Activated CD4-positive, alpha-beta T cell treated with anti-CD3 and anti-CD28 coated beads, Interleukin-2, amount 50 U/mL, for 16 hours (primary cell): Measurements from ENCODE around the gene FAM174C.

Experiments
- DNase-seq: peaks from one replicate; pipeline ENCODE4 v3.0.0-alpha.2; 2020

The FAM174C gene

DNA sequence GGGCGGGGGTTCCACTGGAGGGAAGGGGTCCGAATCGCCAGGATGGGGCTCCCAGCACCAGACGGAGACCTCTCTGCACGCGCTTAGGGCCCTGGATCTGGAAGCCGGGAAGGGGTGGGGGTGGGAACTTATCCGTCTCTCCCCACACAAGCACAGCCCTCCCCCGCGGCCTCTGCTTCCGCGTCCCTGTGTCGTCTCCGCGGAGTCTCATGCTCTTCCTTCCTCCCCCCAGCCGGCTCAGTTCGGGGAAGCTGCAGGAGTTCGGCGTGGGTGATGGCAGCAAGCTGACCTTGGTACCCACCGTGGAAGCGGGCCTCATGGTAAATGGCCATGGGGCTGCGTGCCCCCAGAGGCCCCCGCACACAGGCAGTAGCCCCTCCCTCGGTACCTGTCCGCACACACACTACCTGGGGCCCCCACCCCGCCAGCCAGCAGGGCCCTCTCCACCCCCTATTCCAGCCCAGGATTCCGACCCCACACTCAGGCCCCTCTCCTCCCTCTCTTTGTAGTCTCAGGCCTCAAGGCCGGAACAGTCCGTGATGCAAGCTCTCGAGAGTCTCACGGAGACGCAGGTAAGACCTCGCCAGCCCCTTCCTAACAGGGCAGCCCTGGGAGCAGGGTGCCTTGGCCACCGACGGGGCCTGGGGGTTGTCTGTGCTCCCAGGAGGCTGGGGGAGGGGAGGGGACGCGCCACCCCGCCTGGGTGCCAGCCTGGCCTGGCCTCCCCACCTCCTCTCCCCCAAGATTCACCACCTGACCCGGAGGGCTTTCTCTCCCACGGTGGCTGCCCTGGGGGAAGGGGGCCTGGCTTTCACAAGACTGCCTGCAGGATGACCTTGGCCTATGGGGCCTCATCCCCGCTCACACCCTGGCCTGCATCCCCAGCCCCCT, 23.8 kb upstream of the FAM174C start:
- peak; percentile 74 for DNase-seq

DNA sequence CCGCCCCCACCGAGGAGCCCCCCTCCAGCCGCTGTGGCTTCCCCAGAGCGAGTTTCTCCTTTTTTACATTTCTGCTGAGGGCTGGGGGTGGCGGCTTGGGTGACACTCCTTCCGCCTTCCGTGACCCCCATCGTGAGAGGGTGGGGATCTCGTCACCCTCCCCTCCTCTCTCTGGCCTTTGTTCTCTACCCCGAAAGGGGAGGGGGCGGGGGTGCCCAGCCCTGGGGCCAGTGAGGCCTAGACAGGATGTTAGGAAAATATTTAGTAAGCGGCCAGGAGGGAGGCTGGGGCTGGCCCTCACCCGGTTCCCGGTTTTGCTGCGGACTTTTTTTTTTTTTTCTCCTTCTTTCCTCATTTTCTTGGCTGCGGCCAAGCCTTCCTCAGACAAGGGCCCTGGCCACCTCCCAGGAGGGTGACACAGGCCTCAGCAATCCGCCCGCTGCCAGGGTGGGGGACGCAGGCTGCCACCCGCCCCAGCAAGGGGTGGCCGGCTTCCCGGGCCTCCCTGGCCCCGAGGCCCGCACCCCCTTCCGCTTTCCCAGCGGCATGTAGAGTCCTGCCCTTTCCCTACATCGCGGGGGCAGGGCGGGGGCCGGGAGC, 23.0 kb upstream of the FAM174C start:
- DNase-seq, result peak; percentile 71

DNA sequence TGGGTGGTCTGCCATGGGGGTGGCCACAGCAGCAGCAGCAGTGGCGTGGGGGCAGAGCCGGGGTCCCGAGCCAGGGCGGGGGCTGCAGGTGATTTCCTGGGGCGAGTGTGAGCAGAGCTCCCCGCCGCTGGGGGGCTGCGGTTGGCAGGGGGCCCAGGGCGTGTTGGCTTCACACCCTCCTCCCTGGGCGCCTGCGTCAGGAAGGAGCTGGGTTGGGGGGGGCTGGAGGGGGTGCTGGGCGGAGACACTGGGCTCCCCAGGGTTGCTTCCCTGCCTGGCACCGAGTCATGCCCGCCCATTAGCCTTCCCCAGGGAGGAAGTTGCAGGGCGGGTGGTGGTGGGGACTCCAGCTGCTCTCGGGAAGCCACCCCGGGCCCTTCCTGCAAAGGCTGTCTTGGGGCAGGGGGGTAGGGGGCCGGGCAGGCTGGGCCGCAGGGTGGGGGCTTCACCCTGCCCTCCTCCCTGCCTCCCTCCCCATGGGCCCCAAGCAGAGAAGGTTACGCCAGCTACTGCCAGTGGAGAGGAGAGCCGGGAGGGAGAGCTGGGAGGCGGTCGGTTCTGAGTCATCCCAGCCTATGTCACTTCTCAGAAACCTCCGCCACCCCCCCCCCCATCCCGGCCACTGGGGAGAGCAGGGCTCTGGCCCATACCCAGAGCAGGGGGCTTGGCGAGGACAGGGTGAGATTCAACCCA, 22.4 kb upstream of the FAM174C start:
- DNase-seq, result peak; percentile 87

DNA sequence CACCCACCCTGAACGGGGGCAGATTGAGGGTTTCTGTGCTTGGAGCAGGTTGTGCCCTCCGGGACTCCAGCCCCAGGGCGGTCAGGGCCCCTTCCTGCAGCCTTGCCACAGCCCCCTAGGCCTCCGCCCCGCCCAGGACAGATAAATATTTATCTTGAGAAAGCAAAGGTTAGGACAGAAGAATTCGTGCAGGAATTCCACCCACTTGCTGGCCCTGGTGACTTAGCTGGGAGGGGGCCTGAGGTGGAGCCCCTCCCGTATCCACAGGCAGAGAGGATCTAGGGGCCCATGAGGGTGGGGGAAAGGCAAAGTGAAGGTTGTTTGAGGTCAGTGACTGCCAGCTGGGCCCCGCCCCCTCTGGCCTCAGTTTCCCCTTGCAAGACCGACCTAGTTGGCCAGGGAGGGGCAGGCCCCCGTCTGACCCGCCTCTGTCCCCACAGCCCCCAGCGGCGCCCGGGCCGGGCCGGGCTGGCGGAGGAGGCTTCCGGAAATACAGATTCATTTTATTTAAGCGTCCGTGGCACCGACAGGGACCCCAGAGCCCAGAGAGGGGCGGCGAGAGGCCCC, 21.7 kb upstream of the FAM174C start:
- no peak for DNase-seq

DNA sequence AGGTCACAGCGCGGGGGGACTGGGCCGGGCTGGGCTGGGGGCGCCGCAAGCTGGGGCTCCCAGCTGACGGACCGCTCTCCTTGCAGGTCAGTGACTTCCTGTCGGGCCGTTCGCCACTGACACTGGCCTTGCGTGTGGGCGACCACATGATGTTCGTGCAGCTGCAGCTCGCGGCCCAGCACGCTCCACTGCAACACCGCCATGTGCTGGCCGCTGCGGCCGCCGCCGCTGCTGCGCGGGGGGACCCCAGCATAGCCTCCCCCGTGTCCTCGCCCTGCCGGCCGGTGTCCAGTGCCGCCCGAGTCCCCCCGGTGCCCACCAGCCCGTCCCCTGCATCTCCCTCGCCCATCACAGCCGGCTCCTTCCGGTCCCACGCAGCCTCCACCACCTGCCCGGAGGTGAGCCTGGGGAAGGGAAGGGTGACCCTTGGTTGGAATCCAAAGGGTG, 21.2 kb upstream of the FAM174C start:
- no peak for DNase-seq

DNA sequence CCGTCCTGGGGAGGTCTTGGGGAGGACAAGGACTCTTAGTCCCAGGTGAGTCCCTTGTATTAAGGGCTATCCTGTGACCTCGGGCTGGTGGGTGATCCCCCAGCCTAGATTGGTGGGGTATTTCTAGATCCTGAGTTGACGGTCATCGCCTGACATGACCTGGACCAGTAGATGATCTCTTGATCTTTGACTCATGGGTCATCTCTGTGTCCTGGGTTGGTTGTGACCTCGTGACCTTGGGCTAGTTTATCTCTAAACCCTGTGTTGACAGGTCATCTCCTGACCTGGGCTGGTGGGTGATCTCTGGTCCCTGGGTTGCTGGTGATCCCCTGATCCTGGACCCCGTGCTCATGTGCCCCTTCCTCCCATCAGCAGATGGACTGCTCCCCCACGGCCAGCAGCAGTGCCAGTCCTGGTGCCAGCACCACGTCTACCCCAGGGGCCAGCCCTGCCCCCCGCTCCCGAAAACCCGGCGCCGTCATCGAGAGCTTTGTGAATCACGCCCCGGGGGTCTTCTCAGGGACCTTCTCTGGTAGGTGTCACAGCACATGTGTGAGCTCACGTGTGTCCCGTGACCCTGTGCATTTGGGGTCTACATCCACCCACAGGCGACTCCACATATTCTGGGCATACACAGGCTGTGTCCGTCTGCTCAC, 20.7 kb upstream of the FAM174C start:
- no peak for DNase-seq

DNA sequence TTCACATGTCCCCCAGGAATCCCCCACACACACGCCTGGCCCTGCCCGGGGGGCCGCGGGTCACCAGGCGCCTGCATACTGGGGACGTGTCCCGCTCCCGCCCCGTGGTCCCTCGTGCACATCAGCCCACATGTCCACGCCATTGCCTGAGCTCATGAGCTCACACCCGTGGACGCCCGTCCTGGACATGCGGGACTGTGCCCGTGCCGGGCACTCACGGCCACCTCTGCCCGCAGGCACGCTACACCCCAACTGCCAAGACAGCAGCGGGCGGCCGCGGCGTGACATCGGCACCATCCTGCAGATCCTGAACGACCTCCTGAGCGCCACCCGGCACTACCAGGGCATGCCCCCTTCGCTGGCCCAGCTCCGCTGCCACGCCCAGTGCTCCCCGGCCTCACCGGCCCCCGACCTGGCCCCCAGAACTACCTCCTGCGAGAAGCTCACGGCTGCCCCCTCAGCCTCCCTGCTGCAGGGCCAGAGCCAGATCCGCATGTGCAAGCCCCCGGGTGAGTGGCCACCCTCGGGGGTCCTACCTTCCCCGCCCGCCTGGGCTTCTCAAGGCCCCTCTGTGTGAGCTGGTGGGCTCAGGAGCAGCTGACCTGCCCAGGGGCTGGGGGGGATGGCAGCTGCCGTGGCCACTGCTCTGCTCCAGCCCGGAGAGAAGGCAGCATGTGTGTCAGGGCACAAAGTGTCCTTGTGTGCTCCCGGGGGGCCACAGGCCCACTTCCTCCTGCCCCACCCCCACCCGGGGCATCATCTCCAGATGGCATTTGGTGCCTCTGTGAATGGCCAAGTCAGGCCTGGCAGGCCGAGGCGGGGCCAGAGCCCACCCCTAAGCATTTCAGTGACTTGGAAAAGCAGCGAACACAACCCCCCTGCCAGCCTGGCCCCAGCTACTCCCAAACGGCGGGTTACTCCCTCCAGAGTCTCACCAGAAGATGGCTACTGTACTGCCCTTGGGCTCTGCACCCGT, 19.9 kb upstream of the FAM174C start:
- DNase-seq, result no peak

DNA sequence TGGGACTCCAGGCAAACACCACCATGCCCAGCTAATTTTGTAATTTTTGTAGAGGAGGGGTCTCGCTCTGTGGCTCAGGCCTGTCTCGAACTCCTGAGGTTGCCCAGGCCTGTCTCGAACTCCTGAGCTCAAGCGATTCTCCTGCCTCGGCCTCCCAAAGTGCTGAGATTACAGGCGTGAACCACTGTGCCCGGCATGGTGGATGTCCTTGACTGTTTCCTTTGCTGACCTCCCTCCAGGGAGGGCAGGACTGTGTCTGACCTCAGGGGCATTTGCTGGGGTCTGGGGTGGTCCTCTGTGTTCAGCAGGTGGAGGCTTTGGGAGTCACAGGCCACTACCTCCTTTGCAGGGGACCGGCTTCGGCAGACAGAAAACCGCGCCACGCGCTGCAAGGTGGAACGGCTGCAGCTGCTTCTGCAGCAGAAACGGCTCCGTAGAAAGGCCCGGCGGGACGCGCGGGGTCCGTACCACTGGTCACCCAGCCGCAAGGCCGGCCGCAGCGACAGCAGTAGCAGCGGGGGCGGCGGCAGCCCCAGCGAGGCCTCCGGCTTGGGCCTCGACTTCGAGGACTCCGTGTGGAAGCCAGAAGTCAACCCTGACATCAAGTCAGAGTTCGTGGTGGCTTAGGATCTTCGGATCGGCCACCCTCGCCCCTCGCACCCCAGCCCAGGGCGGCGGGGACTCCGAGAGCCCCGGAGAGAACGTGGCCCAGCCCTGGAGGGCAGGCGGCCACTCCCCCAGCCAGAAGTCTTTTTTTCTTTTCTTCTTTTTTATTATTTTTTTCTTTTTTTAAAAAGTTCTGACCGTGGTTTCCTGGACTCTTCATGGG, 18.5 kb upstream of the FAM174C start:
- no peak for DNase-seq

DNA sequence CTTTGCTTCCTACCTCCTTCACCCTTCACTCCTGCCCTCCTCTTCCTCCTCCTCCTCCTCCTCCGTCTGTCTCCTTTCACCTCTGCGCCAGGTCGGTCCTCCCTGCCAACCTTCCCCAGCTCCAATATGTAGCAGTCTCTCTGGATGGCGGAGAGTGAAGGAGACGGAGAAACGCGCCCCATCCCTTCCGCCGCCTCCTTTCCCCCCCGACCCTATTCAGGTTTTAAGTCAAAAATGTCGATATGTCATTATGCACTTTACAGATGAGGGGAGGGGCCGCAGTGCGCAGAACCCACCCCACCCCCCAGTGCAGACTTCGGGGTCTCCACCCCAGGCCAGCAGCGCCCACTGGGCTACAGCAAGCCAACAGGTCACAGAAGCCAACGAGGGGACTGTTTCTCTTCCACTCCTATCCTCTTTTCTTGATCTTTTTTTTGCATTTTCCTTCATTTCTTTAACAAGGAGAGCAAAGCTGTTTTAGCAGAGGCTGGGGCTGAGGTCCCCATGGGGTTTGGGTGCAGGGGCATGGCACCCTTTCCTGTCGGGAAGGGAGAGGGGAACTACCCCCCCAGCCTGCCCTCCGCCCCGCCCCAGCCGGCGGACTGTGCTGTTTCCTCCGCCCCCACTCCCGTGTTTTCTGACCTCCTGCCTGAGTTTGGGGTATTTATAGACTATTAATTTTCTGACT, 17.7 kb upstream of the FAM174C start:
- no peak for DNase-seq

DNA sequence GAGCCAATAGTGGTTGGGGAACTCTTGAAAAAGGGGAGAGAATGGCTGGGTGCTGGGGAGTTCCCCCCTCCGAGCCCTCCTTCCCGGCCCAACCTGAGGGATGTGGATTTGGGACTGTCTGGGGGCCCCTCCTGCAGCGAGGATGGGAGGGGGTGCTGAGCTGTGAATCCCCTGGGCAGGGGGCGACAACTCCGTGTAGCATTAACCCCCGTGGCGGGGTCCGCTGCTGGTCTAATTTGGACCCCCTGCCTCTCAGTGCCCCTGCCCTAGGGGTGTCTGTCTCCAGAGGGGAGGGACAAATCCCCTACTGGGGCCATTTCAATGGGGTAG, 17.2 kb upstream of the FAM174C start:
- no peak for DNase-seq

DNA sequence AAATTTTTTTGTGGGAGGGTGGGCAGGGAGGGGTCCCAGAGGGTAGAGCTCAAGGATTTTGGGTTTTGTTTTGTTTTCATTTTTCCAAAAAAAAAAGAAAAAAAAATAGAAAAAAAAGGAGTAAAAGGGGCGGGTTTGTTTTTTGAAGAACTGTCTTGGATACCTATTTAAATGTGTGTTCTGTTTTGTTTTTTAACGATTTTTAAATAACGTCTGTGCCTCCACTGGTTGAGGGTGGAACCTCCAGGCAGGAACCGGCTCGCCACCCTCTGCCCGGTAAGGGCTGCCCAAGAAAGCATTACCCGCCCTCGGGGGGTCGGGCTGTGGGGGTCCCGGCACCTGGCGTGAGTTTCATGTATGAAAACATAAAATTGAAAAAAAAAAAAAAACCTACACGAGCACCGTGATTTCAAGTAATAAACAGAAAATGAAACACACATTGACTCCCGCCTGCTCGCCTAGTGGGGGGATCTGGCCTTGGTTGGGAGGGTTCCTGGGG, 16.6 kb upstream of the FAM174C start:
- no peak for DNase-seq

DNA sequence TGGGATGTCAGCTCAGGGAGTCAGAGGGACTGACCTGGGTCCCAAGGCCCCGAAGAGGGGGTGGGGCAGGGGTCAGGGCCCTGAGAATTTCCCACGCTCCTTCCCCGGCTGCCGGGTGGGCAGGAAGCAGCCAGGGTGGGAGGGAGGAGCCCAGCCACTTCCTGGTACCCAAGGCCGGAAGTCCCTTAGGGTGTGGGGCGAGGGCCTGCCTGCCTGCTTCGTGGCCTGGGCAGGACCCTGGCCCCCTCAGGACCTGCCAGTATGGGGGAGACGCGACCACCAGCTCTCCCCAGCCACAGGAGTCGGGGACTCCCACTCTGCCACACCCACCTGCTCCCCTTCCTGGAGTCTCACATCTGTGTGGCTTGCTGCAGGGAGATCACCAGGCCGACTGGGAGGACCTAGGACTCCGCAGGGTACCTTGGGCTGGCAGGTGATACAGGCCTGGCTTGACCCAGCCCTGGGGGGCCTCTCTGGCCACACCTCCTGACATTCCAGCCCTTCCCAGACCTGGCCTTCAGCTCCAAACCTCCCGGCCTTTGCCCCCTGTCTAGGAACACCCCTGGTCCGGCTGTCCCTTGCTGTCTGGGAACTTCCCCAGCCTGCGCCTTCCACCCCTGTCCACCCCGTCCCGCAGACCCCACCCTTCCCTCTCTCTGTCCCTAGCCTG, 16.0 kb upstream of the FAM174C start:
- DNase-seq, result peak; percentile 82

DNA sequence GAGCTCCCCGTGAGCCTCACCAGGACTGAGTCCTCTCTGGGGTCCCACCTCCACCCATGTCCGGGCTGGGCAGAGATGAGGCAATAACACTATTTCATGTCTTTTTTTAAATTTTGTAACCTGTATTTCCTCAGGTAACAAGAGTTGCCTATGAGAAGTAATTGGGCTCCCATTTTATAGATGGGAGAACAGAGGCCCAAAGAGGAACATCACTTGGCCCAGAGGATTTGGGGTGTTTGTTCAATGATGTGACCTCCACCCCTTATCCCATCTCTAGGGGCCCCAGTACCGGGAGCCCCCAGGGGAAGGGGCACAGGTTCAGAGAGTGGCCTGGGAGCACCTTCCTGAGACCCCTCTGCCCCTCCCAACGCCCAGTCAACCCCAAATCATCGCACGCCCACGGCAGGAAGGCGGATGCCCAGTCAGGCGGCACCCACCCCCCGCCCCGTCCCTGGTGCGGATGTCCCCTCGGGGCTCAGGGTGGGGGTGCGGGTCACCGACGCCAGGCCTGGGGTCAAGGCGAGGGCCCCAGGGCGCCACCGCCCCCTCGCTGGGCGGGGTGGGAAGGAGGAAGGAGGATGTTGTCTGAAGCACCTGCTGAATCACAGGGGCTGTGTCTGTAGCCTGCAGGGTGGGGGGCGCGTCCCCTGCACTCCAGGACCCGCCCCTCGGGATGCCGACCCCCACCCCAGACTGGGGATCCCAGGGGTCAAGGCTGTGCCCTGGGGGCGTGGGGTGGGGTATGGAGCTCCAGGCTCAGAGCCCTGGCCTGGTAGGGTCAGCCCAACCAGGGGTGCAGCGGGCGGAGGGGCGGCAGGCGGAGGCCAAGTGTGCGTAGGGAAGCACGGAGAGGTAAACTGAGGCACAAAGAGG, 15.2 kb upstream of the FAM174C start:
- no peak for DNase-seq

DNA sequence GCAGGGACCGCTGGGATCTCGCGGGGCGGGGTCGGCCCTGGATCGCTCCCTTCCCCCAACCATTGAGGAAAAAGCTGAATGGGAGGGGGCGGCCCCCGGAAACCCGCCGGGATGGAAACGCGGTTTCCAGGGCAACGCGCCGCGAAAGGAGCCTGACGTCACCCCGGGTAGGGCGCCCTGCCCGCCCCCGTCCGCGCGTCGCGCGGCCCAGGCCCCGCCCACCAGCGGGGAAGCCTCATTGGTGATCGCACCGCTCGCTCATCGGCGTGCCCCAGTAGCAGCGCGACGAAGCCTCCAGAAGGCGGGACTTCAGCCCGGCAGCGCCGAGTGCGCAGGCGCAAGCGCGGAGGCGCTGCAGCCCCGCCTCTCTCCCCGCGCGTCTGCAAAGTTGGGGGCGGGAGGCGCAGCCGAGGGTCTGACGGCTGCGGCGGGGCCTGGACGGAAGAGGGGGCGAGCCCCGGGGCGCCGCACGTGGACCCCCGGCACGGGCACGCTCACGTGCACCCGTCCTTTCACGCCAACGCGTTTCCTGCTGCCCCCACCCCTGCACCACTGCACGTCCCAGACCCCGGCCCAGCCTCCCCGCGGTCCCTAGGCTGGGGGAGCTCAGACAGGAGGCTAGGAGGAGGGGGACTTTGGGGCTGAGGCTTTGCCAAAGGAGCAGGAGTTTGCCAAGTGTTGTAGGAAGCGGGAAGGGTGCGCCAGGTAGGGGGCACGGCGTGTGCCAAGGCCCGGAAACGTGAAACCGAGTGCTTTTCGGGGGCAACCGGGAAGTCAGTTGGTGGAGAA, 14.4 kb upstream of the FAM174C start:
- DNase-seq, result peak; percentile 99

DNA sequence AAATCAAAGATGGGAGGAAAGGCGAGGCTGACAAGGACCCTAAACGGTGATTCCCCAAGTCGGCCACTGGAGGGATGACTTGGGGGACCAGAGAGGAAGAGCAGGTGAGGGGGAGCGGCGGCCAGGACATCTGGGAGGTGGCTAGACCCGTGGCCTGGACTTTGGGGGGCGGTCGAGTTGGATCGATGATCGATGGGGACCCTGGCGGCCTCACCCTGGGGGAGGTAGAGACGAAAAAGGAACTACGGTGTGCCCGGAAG, 13.9 kb upstream of the FAM174C start:
- no peak for DNase-seq

DNA sequence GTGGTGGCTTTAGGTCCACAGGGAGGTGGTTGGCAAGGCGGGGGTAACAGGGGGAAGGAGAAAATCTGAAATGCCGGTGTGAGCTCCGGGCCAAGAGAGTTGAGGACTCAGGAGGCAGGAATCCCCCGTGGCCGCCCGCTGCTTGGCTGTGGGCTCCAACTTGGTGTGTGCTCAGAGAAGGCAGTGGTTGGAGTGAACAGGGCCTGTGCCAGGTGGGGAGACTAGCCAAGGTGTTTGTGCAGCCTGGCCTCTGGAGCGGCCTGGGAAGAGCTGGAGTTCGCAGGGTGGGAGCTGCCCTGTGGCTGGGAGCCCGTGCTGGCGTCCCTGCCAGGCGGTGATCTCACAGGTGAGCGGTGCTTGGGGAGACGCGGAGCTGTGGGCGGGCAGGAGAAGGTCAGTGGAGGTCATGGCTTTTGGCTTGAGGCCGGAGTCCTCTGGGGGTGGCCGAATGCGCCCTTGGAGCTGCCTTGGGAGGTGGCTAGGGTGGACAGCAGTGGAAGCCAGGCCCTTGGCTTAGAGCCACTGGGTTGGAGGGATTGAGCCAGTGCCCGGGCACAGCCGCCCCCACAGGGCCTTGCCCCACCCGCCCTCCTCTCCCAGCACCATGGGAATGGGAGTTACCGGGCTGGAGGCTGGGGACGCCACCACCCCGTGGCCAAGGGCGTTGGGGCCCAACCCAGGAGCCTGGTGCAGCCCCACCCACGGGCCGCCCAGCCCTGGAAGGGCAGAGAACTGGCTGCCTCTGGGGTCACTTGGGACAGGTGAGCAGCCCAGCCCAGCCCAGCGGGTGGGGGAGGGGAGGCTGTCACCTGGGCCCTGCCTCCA, 13.3 kb upstream of the FAM174C start:
- DNase-seq, result no peak

DNA sequence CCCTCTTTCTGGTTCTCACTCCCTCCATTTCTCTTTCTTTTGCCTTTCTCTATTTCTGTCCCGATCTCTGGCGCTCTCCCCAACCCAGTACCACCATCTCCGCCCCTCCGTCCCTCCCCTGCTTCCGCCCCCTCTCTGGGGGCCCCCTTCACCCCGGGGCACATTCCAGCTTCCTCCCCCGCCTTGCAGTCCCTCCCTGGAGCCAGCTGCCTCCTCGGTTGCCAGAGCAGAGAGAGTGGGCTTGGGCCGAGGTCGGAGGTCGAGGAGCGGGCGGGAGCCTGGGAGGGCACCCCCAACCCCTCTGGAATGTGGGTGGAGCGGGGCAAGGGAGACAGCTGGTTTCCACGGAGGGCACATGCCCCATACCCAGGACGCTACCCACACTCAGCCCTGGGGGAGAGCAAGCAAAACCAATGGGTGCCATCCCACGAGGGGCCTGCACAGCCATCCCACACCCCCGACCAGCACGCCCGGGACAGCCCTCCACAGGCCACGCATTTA, 12.7 kb upstream of the FAM174C start:
- no peak for DNase-seq
